Measurements from ENCODE around the gene FAM181A. TPM values are rescaled to one million over a fixed set of nuclear protein-coding genes. Genes with fewer than 3 reads are reported as not detected.

The FAM181A gene
- total and polyA plus RNA-seq, 7 experiments from 2014 or later: not detected

DNA sequence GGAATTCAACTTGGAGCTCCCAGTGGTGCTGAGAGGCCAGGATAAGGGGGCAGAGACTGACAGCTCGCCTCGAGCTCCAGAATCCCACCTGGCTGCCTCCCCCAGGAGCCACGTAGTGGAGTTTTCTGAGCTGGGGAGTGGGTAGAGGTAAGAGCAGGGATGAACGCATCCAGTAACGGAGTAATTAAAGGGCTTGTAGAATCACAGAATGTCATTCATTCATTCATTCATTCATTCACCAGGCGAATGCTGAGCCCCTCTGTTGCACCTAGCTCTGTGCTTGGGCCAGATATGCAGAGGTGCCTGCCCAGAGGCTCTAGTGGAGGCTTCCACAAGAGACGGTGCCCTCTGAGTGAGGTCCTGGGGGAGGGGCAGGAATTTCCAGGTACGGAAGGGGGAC lies 8.1 kb downstream of the FAM181A start:
- ChIA-PET POLR2A (no interaction called here), CTCF (interaction anchor here (10.1 to 11.3 kb wide), 2 partner anchors 32 to 66 kb away, joined by 139 to 388 read pairs; partner anchors contain the start of gene CCDC197)
- intact Hi-C loops (cut with micrococcal nuclease): no loop called here
- Histone ChIP-seq H3K27ac (ENCODE audit: low read depth, low read length) (no peak overlapping the region), H3K4me3 (ENCODE audit: low read length) (no peak overlapping the region), H3K36me3 (ENCODE audit: control insufficient read depth in 2 of 3, insufficient read depth in 3 of 3, low read length in 3 of 3) (no peaks in the 10 kb centered on the region), H3K4me1 (ENCODE audit: control insufficient read depth in 2 of 2, insufficient read depth in 2 of 2, low read length in 2 of 2) (peaks cover 4 to 8% of the 10 kb centered on the region in 2 donors), H3K27me3 (ENCODE audit: control insufficient read depth in 2 of 2, insufficient read depth in 2 of 2, low read length in 2 of 2) (no peaks in the 10 kb centered on the region), H3K9me3 (ENCODE audit: control insufficient read depth in 2 of 3, low read length in 3 of 3) (no peaks in the 10 kb centered on the region)
- Mint-ChIP-seq H3K36me3 (peaks cover 0 to 13% (median 0%) of the 10 kb centered on the region in 5 donors), H3K4me1 (peaks cover 0 to 18% (median 0%) of the 10 kb centered on the region in 7 donors), H3K27ac (no peak overlapping the region), H3K27me3 (peaks cover 0 to 11% (median 0%) of the 10 kb centered on the region in 5 donors), H3K4me3 (no peak overlapping the region), H3K9me3 (no peaks in the 10 kb centered on the region)
- ATAC-seq: no peak
- DNase-seq: no peak

DNA sequence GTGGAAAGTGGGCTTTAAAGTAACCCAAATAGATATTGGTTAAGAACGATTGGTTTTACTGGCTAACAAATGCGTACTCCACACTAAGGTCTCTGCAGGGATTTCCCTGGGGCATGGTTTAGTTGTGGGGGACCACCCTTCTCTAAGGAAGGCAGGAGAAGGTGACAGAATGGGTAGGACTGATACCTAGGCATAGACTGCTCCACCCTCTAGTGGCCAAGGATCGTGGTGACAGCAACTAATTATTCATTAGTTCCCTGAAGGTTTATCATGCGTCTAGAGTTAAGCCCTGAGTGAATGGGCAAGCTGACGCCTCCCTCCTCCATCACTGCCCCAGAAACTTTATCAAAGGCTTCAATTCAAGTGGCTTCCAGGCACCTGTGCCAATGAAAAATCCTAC lies 9.1 kb downstream of the FAM181A start:
- H3K36me3 Mint-ChIP-seq: peaks cover 0 to 20% (median 0%) of the 10 kb centered on the region in 5 donors
- intact Hi-C loops (cut with micrococcal nuclease): no loop called here

DNA sequence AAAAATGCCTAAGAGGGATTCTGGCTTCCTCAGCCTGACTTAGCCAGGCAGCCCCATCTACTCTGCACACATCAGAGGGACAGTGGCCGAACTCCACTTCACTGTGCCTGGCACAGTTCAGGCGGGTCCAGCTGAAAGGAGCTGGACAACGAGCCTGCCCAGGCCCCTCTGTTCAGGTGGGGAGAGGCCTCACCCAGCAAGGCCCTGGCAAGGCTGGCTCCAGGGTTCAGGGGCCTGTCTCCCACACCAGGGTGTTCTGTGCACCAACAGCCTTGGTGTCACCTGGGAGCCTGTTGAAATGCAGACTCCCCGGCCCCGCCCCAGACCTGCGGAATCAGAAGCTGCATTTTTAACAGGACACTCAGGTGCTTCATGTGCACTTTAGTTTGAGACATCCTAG lies 9.8 kb downstream of the FAM181A start:
- Histone ChIP-seq H3K9me3 (ENCODE audit: control insufficient read depth in 2 of 3, low read length in 3 of 3) (no peaks in the 10 kb centered on the region), H3K4me3 (ENCODE audit: low read length) (no peak overlapping the region), H3K4me1 (ENCODE audit: control insufficient read depth in 2 of 2, insufficient read depth in 2 of 2, low read length in 2 of 2) (peaks cover 4 to 8% of the 10 kb centered on the region in 2 donors), H3K27me3 (ENCODE audit: control insufficient read depth in 2 of 2, insufficient read depth in 2 of 2, low read length in 2 of 2) (no peaks in the 10 kb centered on the region), H3K27ac (ENCODE audit: low read depth, low read length) (no peak overlapping the region), H3K36me3 (ENCODE audit: control insufficient read depth in 2 of 3, insufficient read depth in 3 of 3, low read length in 3 of 3) (no peaks in the 10 kb centered on the region)
- Mint-ChIP-seq H3K4me3 (no peak overlapping the region), H3K9me3 (no peaks in the 10 kb centered on the region), H3K4me1 (peaks cover 0 to 26% (median 3%) of the 10 kb centered on the region in 7 donors), H3K27ac (no peak overlapping the region), H3K27me3 (peaks cover 0 to 16% (median 0%) of the 10 kb centered on the region in 5 donors), H3K36me3 (peaks cover 0 to 22% (median 0%) of the 10 kb centered on the region in 5 donors)
- no peak for DNase-seq
- ATAC-seq: no peak
- POLR2A ChIA-PET: interaction anchor here (1.4 kb wide), 1 partner anchor 33 kb away, joined by 3 read pairs; no protein-coding TSS in a partner anchor
- intact Hi-C loops (cut with micrococcal nuclease): no loop called here
- CTCF ChIA-PET: interaction anchor here (0.6 to 11.3 kb wide), 7 partner anchors 16 to 244 kb away, joined by 3 to 388 read pairs (median 3); partner anchors contain the start of gene CCDC197

More for the DNA sequence above, 9.1 kb downstream of the FAM181A start:
- H3K4me3 ChIP-seq (ENCODE audit: low read length): no peak overlapping the region
- ATAC-seq (peak; percentile 25), DNase-seq (peak in 4 of 9 donors; percentile 24 to 31 (median 24))
- H3K27ac ChIP-seq (ENCODE audit: low read depth, low read length): no peak overlapping the region
- H3K36me3 ChIP-seq (ENCODE audit: control insufficient read depth in 2 of 3, insufficient read depth in 3 of 3, low read length in 3 of 3): no peaks in the 10 kb centered on the region
- ChIA-PET POLR2A (interaction anchor here (1.4 kb wide), 1 partner anchor 34 kb away, joined by 3 read pairs; no protein-coding TSS in a partner anchor), CTCF (interaction anchor here (0.6 to 11.3 kb wide), 5 partner anchors 17 to 82 kb away, joined by 3 to 388 read pairs (median 4); partner anchors contain the start of gene CCDC197)
- peaks cover 4 to 8% of the 10 kb centered on the region in 2 donors for H3K4me1 ChIP-seq (ENCODE audit: control insufficient read depth in 2 of 2, insufficient read depth in 2 of 2, low read length in 2 of 2)
- no peaks in the 10 kb centered on the region for H3K9me3 ChIP-seq (ENCODE audit: control insufficient read depth in 2 of 3, low read length in 3 of 3)
- no peak overlapping the region for H3K4me3 Mint-ChIP-seq
- H3K27me3 Mint-ChIP-seq: peaks cover 0 to 16% (median 0%) of the 10 kb centered on the region in 5 donors
- H3K27me3 ChIP-seq (ENCODE audit: control insufficient read depth in 2 of 2, insufficient read depth in 2 of 2, low read length in 2 of 2): no peaks in the 10 kb centered on the region
- H3K9me3 Mint-ChIP-seq: no peaks in the 10 kb centered on the region
- peaks cover 0 to 26% (median 3%) of the 10 kb centered on the region in 7 donors for H3K4me1 Mint-ChIP-seq
- H3K27ac Mint-ChIP-seq: no peak overlapping the region

DNA sequence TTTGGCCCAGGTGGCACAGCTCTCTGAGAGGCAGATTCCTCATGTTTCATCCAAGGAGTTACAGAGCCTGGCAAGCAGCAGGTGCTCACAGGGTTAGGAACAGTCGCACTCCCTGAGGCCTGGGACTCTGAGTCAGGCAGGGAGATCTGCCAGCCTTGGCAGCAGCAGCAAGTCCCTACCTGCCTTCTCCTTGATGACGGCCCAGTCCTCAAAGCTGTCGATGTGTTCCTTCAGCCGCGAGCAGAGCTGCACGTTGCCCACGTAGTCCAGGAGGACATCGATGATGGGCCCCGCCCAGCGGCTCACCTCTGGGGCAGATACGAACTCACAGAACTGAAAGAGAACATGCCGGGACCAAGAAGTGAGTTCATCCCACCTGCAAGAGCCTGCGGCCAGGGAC lies 10.4 kb downstream of the FAM181A start:
- no peaks in the 10 kb centered on the region for H3K9me3 ChIP-seq (ENCODE audit: control insufficient read depth in 2 of 3, low read length in 3 of 3)
- no peak for DNase-seq
- CTCF ChIA-PET: interaction anchor here (0.6 to 11.3 kb wide), 5 partner anchors 30 to 243 kb away, joined by 3 to 388 read pairs (median 3); partner anchors contain the start of gene CCDC197
- Mint-ChIP-seq H3K36me3 (peaks cover 0 to 22% (median 0%) of the 10 kb centered on the region in 5 donors), H3K9me3 (no peaks in the 10 kb centered on the region), H3K27ac (peak overlapping the region in 2 of 9 donors; percentile 5 to 33), H3K4me3 (peak overlapping the region in 8 of 10 donors; percentile 16 to 65 (median 30)), H3K4me1 (peaks cover 0 to 30% (median 3%) of the 10 kb centered on the region in 7 donors), H3K27me3 (peaks cover 0 to 16% (median 0%) of the 10 kb centered on the region in 5 donors)
- H3K4me1 ChIP-seq (ENCODE audit: control insufficient read depth in 2 of 2, insufficient read depth in 2 of 2, low read length in 2 of 2): peaks cover 4 to 8% of the 10 kb centered on the region in 2 donors
- H3K4me3 ChIP-seq (ENCODE audit: low read length): no peak overlapping the region
- H3K27ac ChIP-seq (ENCODE audit: low read depth, low read length): no peak overlapping the region
- no peaks in the 10 kb centered on the region for H3K27me3 ChIP-seq (ENCODE audit: control insufficient read depth in 2 of 2, insufficient read depth in 2 of 2, low read length in 2 of 2)
- intact Hi-C loops (cut with micrococcal nuclease): no loop called here
- POLR2A ChIA-PET: no interaction called here
- no peak for ATAC-seq
- no peaks in the 10 kb centered on the region for H3K36me3 ChIP-seq (ENCODE audit: control insufficient read depth in 2 of 3, insufficient read depth in 3 of 3, low read length in 3 of 3)

DNA sequence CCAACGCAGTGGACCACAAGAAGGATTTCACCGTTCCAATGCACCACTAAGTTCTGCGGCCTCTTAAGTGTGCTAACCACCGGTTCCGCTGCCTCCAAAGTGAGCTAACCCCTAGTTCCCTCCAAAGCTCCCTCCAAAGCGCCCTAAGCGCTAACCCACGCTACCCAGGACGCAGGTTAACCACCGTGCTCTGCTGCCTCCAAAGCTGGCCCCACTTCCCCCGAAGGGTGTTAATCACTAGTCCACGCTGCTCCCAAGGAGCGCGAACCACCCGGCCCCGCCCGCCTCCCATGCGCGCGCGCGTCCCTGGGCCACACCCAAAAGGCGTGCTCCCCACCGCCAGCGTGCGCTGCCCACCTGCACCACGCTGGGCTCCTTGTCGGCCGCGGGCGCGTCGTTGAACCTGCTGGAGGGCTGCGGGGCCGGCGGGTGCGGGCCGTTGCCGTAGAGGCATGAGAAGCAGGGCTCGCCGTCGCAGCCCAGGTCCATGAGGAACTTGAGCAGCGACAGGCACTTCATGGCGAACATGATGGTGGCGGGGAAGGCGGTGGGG lies 11.7 kb downstream of the FAM181A start:
- peaks cover 0 to 16% (median 0%) of the 10 kb centered on the region in 5 donors for H3K27me3 Mint-ChIP-seq
- Histone ChIP-seq H3K4me1 (ENCODE audit: control insufficient read depth in 2 of 2, insufficient read depth in 2 of 2, low read length in 2 of 2) (peaks cover 4 to 8% of the 10 kb centered on the region in 2 donors), H3K27me3 (ENCODE audit: control insufficient read depth in 2 of 2, insufficient read depth in 2 of 2, low read length in 2 of 2) (no peaks in the 10 kb centered on the region), H3K9me3 (ENCODE audit: control insufficient read depth in 2 of 3, low read length in 3 of 3) (no peaks in the 10 kb centered on the region), H3K36me3 (ENCODE audit: control insufficient read depth in 2 of 3, insufficient read depth in 3 of 3, low read length in 3 of 3) (no peaks in the 10 kb centered on the region), H3K4me3 (ENCODE audit: low read length) (peak overlapping the region; percentile 60), H3K27ac (ENCODE audit: low read depth, low read length) (no peak overlapping the region)
- H3K36me3 Mint-ChIP-seq: peaks cover 0 to 24% (median 0%) of the 10 kb centered on the region in 5 donors
- CTCF ChIA-PET: interaction anchor here (0.7 to 11.3 kb wide), 17 partner anchors 14 to 241 kb away, joined by 3 to 388 read pairs (median 6); partner anchors contain the start of gene CCDC197
- peaks cover 0 to 30% (median 3%) of the 10 kb centered on the region in 7 donors for H3K4me1 Mint-ChIP-seq
- H3K4me3 Mint-ChIP-seq: peak overlapping the region; percentile 18 to 83 (median 68)
- peak overlapping the region in 1 of 9 donors; percentile 29 for H3K27ac Mint-ChIP-seq
- ATAC-seq: no peak
- DNase-seq: no peak
- no peaks in the 10 kb centered on the region for H3K9me3 Mint-ChIP-seq
- POLR2A ChIA-PET: interaction anchor here (1.2 to 3.1 kb wide), 5 partner anchors 32 to 142 kb away, joined by 3 to 27 read pairs (median 5); partner anchors contain the start of genes DDX24, IFI27L1 and OTUB2
- intact Hi-C loops (cut with micrococcal nuclease): loop anchor here (1.0 to 2.0 kb wide), 11 partner anchors 20 to 242 kb away; partner anchors contain the start of genes DDX24 (in 1 of the 2), IFI27L1 (in 1 of the 2) and OTUB2 (in 1 of the 2)

Measured in naive thymus-derived CD4-positive, alpha-beta T cell (primary cell).